GM23248 (cell line): ENCODE data around the gene CAMK1D.

Experiments used
- EZH2 ChIP-seq: fragments of 200-600 bp; sonication (generic); IDR thresholded peaks from 2 replicates; pipeline ENCODE4 v1.6.1; 2018; ENCODE audit warnings: antibody characterized with exemption, mild to moderate bottlenecking; ENCODE audit not compliant: insufficient read depth, poor library complexity, severe bottlenecking
- EZH2phosphoT487 ChIP-seq: fragments of 200-600 bp; sonication (generic); IDR thresholded peaks from 2 replicates; pipeline ENCODE4 v1.6.1; 2018; ENCODE audit warnings: antibody characterized with exemption, moderate library complexity, mild to moderate bottlenecking, low read depth; ENCODE audit not compliant: insufficient read depth

DNA sequence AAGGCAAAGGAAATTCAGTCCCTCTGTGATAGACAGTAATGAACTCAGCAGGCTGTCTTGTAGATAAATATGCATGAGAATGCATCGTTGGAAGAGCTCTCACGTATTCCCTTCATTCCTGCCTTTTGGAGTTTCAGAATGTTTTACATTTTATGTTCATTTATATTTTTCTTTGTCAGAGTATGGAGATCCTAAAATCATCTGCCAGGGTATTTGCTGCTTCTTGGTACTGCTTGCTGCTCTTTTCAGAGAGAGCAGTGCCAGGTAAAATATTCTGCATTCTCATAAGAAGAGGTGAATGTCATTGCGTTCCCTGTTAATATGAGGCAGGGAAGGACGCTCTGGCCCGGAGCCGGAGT is 362.0 kb downstream of the CAMK1D start:
- no peak for TF ChIP-seq EZH2
- TF ChIP-seq EZH2phosphoT487, result no peak
